ENCODE data around the gene ZBTB42. TPM values are rescaled to one million over a fixed set of nuclear protein-coding genes. Genes with fewer than 3 reads are reported as not detected.

ZBTB42 gene
- polyA plus RNA-seq, 1 donor (not counting 4 experiments of a cell fraction or from before 2014, with no cell fraction given), result 0.50 TPM

DNA sequence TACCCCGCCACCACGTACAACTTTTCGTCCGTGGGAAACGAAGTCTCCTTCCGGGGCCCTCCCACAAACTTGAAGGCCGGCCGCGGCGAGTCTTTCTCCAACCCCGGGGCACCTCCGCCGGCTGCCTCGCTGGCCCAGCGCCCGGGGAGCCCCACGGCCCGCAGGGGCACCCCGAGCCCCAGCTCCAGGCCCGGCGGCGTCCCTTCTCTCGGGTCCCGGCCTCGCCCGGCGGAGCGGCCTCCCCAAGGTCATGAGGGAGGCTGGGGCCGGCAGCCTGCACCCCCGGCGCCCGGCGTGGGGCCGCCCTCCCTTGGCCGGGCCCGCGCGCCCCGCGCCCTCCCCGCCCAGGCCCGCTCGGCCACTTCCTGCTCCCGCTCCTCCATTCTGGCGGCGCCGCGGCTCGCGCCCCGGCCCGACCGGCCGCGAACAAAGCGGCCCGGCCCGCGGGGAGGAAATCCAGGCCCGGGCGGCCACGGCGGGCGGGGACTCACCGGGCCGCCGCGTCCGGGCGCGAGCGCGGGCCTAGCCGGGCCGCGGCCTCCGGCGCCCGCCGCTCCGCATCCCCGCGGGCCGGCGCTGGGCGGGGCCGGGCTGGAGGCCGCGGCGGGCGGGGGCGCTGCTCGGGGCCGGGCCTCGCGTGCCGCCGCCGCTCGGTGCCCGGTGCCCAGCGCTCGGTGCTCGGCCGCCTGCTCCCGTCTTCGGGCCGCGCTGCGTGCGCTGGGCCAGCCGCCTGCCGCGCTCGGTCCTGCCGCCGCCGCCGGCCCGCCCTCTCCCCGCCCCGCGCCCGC is 5.7 kb upstream of the ZBTB42 start, which contains the start of gene AKT1:
AKT1 (minus strand) TSS at position 756 of the 788 bp plus-strand sequence. CDS start 3,105 bp downstream, outside the sequence.
- H2AFZ ChIP-seq (ENCODE audit: control insufficient read depth, low read length), result no peak within 1 kb of the TSS

DNA sequence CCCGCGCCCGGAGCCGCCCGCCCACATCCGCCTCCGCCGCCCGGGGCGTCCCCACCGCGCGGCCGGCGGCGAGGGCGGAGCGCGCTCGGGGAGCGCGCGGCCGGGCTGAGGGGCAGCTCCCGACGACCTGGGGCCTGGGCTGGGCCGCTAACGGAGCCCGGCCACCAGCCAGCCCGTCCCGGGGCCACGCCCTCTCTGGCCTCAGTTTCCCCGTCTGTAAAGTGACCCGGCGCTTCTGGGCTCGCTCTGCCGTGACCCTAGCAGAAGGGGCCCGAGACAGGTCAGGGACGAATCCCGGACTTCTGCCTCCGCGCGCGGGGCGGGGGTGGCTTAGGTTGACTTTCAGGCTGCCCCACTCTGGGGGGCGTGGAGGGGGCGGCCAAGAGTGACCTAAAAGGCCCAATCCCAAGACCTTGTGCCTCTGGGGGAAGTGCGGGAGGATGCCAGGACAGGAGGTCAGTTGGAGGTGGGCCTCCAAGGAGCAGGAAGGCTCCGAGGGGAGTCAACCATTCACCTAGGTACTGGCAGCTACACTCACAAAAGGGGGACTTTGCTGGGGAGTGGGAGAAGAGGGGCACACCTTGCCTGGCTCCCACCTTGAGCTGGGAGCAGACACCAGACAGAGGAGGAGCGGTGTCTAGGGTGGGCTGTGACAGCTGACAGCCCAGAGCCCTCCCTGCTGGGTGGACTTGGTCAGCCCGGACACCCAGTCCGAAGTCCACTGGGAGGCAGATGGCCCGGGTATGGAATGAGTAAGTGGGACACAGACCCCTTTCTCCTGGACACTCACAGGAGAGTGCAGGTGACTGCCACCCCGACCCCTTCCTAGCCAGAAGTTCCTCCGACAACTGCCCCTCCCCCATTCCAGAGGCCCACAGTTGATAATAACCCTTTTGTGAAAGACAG is 4.9 kb upstream of the ZBTB42 start:
- no peak for TF ChIP-seq EZH2 (IDR thresholded peaks at IDR 0.05; ENCODE audit: low read length)
- TF ChIP-seq, protein P1, sequence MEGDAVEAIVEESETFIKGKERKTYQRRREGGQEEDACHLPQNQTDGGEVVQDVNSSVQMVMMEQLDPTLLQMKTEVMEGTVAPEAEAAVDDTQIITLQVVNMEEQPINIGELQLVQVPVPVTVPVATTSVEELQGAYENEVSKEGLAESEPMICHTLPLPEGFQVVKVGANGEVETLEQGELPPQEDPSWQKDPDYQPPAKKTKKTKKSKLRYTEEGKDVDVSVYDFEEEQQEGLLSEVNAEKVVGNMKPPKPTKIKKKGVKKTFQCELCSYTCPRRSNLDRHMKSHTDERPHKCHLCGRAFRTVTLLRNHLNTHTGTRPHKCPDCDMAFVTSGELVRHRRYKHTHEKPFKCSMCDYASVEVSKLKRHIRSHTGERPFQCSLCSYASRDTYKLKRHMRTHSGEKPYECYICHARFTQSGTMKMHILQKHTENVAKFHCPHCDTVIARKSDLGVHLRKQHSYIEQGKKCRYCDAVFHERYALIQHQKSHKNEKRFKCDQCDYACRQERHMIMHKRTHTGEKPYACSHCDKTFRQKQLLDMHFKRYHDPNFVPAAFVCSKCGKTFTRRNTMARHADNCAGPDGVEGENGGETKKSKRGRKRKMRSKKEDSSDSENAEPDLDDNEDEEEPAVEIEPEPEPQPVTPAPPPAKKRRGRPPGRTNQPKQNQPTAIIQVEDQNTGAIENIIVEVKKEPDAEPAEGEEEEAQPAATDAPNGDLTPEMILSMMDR (optimal IDR thresholded peaks at IDR 0.05 in 1 of 3, IDR thresholded peaks at IDR 0.05 in 1 of 3, conservative IDR thresholded peaks at IDR 0.05 in 1 of 3; ENCODE audit: extremely low read depth in 1 of 3, insufficient read depth in 2 of 3, low read length in 3 of 3), result no peak
- Histone ChIP-seq H4K20me1 (ENCODE audit: control insufficient read depth, extremely low read depth, insufficient read depth, low read length) (peaks cover 15% of the 10 kb centered on the region), H3K4me1 (ENCODE audit: control insufficient read depth, extremely low read depth, insufficient read depth, low read length) (peaks cover 20% of the 10 kb centered on the region), H3K4me3 (ENCODE audit: control insufficient read depth in 2 of 3, extremely low read depth in 1 of 3, insufficient read depth in 2 of 3, low read depth in 1 of 3, low read length in 3 of 3) (peak overlapping the region; percentile 4 to 27 (median 11)), H3K9ac (ENCODE audit: control insufficient read depth, extremely low read depth, insufficient read depth, low read length) (no peak overlapping the region), H3K36me3 (ENCODE audit: control insufficient read depth in 2 of 2, extremely low read depth in 1 of 2, insufficient read depth in 2 of 2, low read length in 2 of 2) (peaks cover 8 to 10% of the 10 kb centered on the region in 2 experiments), H3K9me3 (ENCODE audit: control insufficient read depth, low read depth, low read length) (no peaks in the 10 kb centered on the region), H2AFZ (ENCODE audit: control insufficient read depth, low read length) (no peak overlapping the region), H3K4me2 (ENCODE audit: control insufficient read depth, extremely low read depth, insufficient read depth, low read depth, low read length) (peak overlapping the region; percentile 44), H3K27ac (ENCODE audit: control insufficient read depth, insufficient read depth, low read length) (no peak overlapping the region), H3K79me2 (ENCODE audit: control insufficient read depth, insufficient read depth, low read length) (peaks cover 39% of the 10 kb centered on the region), H3K27me3 (ENCODE audit: control insufficient read depth, extremely low read depth, insufficient read depth, low read length) (peaks cover 13% of the 10 kb centered on the region), H3K9me1 (ENCODE audit: control insufficient read depth, extremely low read depth, insufficient read depth, low read length) (peaks cover 10% of the 10 kb centered on the region)
- FAIRE-seq, result no peak
- DNase-seq (ENCODE audit: low read depth, low spot score), result no peak
- dilution Hi-C loops (cut with MboI; ENCODE audit: extremely low pct_ligation_motif_present, low sequenced_read_pairs), result no loop called here

More for the DNA sequence above, 5.7 kb upstream of the ZBTB42 start, which contains the start of gene AKT1:
- dilution Hi-C loops (cut with MboI; ENCODE audit: extremely low pct_ligation_motif_present, low sequenced_read_pairs), result no loop called here
- Histone ChIP-seq H3K4me1 (ENCODE audit: control insufficient read depth, extremely low read depth, insufficient read depth, low read length) (peaks cover 20% of the 10 kb centered on the region), H3K36me3 (ENCODE audit: control insufficient read depth in 2 of 2, extremely low read depth in 1 of 2, insufficient read depth in 2 of 2, low read length in 2 of 2) (peaks cover 12 to 15% of the 10 kb centered on the region in 2 experiments), H3K27ac (ENCODE audit: control insufficient read depth, insufficient read depth, low read length) (peak within 1 kb of the TSS; percentile 58), H3K4me3 (ENCODE audit: control insufficient read depth in 2 of 3, extremely low read depth in 1 of 3, insufficient read depth in 2 of 3, low read depth in 1 of 3, low read length in 3 of 3) (peak within 1 kb of the TSS; percentile 71 to 91 (median 87)), H3K9me1 (ENCODE audit: control insufficient read depth, extremely low read depth, insufficient read depth, low read length) (peaks cover 10% of the 10 kb centered on the region), H3K9ac (ENCODE audit: control insufficient read depth, extremely low read depth, insufficient read depth, low read length) (peak within 1 kb of the TSS; percentile 83), H4K20me1 (ENCODE audit: control insufficient read depth, extremely low read depth, insufficient read depth, low read length) (peaks cover 15% of the 10 kb centered on the region), H3K4me2 (ENCODE audit: control insufficient read depth, extremely low read depth, insufficient read depth, low read depth, low read length) (peak within 1 kb of the TSS; percentile 90), H3K27me3 (ENCODE audit: control insufficient read depth, extremely low read depth, insufficient read depth, low read length) (peaks cover 13% of the 10 kb centered on the region), H3K79me2 (ENCODE audit: control insufficient read depth, insufficient read depth, low read length) (peaks cover 47% of the 10 kb centered on the region), H3K9me3 (ENCODE audit: control insufficient read depth, low read depth, low read length) (no peaks in the 10 kb centered on the region)
- TF ChIP-seq EZH2 (IDR thresholded peaks at IDR 0.05; ENCODE audit: low read length), result no peak
- TF ChIP-seq, protein P1 (optimal IDR thresholded peaks at IDR 0.05 in 1 of 3, IDR thresholded peaks at IDR 0.05 in 1 of 3, conservative IDR thresholded peaks at IDR 0.05 in 1 of 3; ENCODE audit: extremely low read depth in 1 of 3, insufficient read depth in 2 of 3, low read length in 3 of 3), result no peak
- no peak for DNase-seq (ENCODE audit: low read depth, low spot score)
- no peak for FAIRE-seq
